IgD-negative memory B cell (primary cell): ENCODE measurements around the gene ZNF664. TPM values are rescaled to one million over a fixed set of nuclear protein-coding genes. Genes with fewer than 3 reads are reported as not detected.
A peak's percentile ranks its signal among the peaks of the same experiment; 100 is the strongest.

Source experiments
- H3K27ac Mint-ChIP-seq, 3 donors: one replicate each; pipeline ENCODE4 v1.8.0; 2020 to 2022; ENCODE audit warnings: mild to moderate bottlenecking in 3 of 3, mixed read lengths in 3 of 3, moderate library complexity in 1 of 3
- H3K27me3 Mint-ChIP-seq: one replicate; pipeline ENCODE4 v1.8.0; 2021; ENCODE audit warnings: mixed read lengths
- H3K36me3 Mint-ChIP-seq: one replicate; pipeline ENCODE4 v1.8.0; 2020; ENCODE audit warnings: mild to moderate bottlenecking, mixed read lengths
- H3K4me1 Mint-ChIP-seq, 3 donors: one replicate each; pipeline ENCODE4 v1.8.0; 2020 to 2022; ENCODE audit warnings: mixed read lengths in 3 of 3, mild to moderate bottlenecking in 1 of 3
- H3K4me3 Mint-ChIP-seq, 4 donors: one replicate each; pipeline ENCODE4 v1.8.0; 2020 to 2022; ENCODE audit warnings: mild to moderate bottlenecking in 4 of 4, mixed read lengths in 4 of 4, moderate library complexity in 3 of 4
- H3K9me3 Mint-ChIP-seq, 3 donors: one replicate each; pipeline ENCODE4 v1.8.0; 2020 to 2021; ENCODE audit warnings: mixed read lengths in 3 of 3, mild to moderate bottlenecking in 1 of 3
- polyA plus RNA-seq: library from polyadenylated mRNA; unstranded; fragments of 300-500 nt; fragmentation: Illumina TruSeq; gene quantifications from one replicate; pipeline ENCODE4 v1.2.3, GENCODE V29; 2021

Gene ZNF664
- polyA plus RNA-seq, 1 donor from 2014 or later = 10.3 TPM

DNA sequence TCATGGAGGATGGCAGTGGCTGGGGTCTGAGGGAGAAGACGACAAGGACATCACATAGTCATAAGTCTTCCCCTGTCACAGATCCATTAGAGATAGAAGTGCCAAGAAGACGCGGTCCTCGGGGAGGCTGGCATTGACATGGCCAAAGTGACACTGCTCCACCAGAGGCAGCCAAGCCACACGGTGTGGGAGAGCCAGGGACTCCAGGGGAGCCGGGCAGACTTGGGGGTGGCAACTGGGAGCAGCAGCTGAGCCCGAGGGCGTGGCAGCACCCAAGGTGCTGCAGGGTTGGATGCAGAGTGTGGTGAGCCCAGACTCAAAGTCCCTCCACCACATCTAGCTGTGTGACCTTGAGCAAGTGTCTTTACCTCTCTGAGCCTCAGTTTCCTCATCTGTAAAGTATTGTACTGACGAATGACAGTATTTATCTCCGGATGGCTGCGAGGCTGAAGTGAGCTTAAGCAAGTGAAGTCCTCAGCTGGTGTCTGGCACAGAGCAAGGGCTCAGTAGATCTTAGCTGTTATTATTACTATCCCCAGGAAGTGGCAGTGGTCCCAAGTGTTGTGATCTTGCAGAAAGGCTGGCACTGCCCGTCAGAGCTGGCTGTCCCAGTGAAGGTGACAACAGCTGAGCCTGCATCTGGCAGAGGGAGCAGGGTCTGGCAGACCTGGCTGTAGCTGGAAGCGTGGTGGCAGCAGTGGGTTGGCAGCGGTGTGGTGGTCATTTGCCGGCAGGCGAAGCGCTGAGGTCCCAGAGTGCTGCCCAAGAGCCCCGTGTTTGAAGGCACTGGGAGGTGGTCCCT lies 54.9 kb downstream of the ZNF664 start:
- H3K36me3 Mint-ChIP-seq = peaks cover 3% of the 10 kb centered on the region
- H3K4me1 Mint-ChIP-seq = peaks cover 0 to 4% (median 0%) of the 10 kb centered on the region in 3 donors
- no peak overlapping the region for H3K4me3 Mint-ChIP-seq
- peak overlapping the region in 1 of 3 donors; percentile 57 for H3K27ac Mint-ChIP-seq
- H3K27me3 Mint-ChIP-seq = peaks cover 6% of the 10 kb centered on the region
- no peaks in the 10 kb centered on the region for H3K9me3 Mint-ChIP-seq

DNA sequence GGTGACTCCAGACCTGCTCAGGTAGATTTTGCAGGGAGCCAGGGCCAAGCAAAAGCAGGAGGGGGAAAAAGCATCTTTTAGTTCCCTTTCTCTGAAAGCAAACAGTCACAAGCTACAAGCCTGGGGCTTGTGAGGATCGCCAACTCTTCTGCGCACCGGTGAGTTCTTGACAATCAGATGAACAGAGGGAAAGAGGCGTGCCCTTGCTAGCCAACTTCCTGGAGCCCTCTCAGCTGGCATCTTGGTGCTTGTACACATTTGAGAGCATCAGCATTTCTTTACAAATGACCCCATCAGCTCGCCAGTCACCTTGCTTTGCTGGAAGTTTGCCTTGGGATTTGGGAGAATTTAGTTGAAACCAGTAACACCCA lies 55.5 kb downstream of the ZNF664 start:
- peaks cover 3% of the 10 kb centered on the region for H3K36me3 Mint-ChIP-seq
- peaks cover 0 to 4% (median 0%) of the 10 kb centered on the region in 3 donors for H3K4me1 Mint-ChIP-seq
- peak overlapping the region in 1 of 3 donors; percentile 57 for H3K27ac Mint-ChIP-seq
- peaks cover 6% of the 10 kb centered on the region for H3K27me3 Mint-ChIP-seq
- H3K9me3 Mint-ChIP-seq = no peaks in the 10 kb centered on the region
- H3K4me3 Mint-ChIP-seq = no peak overlapping the region

DNA sequence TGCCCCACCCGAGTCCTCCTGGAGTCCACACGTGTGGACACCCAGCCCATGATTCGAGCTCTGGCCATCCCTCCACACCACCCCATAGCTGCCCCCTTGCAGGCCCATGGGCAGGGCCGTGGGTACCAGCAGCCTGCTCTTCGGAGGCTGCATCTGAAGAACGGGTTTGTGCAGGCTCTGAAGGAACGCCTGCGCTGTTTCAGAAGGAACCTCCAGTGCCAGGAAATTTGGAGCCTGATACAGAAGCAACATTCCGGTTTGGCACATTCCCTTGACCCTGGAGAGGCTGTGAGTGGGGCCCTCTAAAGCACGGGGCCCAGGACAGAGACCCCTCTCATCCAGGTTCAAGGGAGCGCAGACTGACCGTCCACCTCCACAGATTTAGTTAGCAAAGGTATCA lies 57.0 kb downstream of the ZNF664 start:
- Mint-ChIP-seq H3K4me1 (peaks cover 0 to 4% (median 0%) of the 10 kb centered on the region in 3 donors), H3K27ac (no peak overlapping the region), H3K27me3 (peaks cover 6% of the 10 kb centered on the region), H3K4me3 (no peak overlapping the region), H3K36me3 (peaks cover 3% of the 10 kb centered on the region), H3K9me3 (no peaks in the 10 kb centered on the region)

DNA sequence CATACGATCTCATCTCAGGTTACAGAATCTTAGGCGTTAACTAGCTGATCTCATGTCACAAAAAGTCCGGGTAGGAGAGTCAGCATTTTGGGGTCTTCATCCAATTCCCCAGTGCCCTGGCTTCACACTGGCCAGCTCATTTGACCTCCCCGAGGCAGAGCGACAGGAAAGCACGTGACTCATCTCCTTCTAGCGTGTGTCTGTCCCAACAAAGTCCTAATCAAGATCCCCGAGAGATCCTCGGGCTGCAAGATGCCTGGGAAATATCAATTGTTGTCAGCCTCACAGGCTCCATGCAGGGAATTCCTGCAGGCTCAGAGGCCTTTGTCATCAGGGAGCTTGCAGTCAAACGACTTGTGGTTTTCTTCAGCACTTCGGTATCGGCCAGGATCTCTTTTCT lies 57.5 kb downstream of the ZNF664 start:
- H3K36me3 Mint-ChIP-seq = peaks cover 3% of the 10 kb centered on the region
- H3K27ac Mint-ChIP-seq = no peak overlapping the region

DNA sequence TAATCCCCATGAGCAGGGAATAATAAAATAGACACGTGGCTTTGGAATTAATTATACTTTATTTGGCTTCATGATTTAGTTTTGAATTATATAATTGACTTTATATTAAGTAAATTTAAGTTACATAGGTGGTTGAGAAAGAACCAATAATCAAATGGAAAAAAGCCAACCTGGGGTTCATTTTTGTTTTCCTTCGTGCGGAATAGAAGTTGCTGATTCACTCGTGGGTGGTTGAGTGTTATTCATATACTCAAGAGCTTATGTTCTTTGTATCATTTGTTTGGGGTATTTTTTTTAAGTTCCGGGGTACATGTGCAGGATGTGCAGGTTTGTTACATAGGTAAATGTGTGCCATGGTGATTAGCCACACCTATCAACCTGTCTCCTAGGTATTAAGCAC lies 58.0 kb downstream of the ZNF664 start:
- Mint-ChIP-seq H3K36me3 (peaks cover 3% of the 10 kb centered on the region), H3K27ac (peak overlapping the region in 1 of 3 donors; percentile 33), H3K27me3 (peaks cover 6% of the 10 kb centered on the region), H3K9me3 (no peaks in the 10 kb centered on the region), H3K4me1 (peaks cover 0 to 4% (median 0%) of the 10 kb centered on the region in 3 donors), H3K4me3 (no peak overlapping the region)

More for the DNA sequence above, 57.5 kb downstream of the ZNF664 start:
- Mint-ChIP-seq H3K4me1 (peaks cover 0 to 4% (median 0%) of the 10 kb centered on the region in 3 donors), H3K9me3 (no peaks in the 10 kb centered on the region), H3K27me3 (peaks cover 6% of the 10 kb centered on the region), H3K4me3 (no peak overlapping the region)

DNA sequence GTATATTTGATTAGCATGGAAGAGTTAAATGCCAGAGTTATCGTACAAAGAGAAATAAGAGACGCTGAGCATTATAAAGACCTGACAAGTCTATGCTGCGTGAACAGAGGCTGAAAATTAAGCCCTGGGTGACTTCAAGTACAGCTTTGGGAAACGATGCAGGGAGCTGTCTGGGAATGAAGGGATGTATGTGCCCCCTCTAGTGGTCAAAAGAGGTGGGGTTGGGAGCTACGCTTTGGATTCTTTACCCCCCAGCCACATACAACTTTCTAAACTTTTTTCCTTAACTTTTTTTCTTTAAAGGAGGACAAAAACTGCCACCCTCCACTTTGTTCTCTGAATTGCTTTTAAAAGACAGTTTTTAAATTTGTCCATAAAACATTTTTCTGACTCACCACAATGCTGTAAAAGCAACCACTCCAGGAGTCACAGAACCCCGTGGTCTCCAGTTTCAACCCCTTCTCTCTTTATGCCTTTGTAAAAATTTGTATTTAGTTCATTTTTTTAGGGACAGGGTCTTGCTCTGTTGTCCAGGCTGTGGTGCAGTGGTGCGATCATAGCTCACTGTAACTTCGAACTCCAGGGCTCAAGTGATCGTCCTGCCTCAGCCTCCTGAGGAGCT lies 59.4 kb downstream of the ZNF664 start:
- peaks cover 0 to 4% (median 2%) of the 10 kb centered on the region in 3 donors for H3K4me1 Mint-ChIP-seq
- no peak overlapping the region for H3K27ac Mint-ChIP-seq
- H3K9me3 Mint-ChIP-seq = no peaks in the 10 kb centered on the region
- H3K36me3 Mint-ChIP-seq = peaks cover 2% of the 10 kb centered on the region
- H3K27me3 Mint-ChIP-seq = peaks cover 8% of the 10 kb centered on the region
- H3K4me3 Mint-ChIP-seq = no peak overlapping the region

DNA sequence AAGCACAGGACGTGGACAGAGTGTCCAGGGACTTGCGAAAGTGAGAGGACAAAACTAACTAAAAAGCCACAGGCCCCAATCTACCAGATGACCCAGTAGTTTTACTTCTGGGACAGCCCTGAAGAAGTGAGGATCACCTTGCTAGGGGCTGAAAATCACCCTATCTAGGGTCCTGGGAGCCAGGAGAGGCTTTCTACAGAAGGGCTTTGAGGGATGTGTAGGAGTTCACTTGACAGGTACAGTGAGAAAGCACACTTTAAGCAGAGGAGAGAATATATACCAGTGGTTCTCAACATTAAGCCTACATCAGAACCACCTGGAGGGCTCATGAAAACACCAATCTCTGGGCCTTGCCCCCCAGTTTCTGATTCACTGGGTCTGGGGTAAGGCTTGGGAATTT lies 60.8 kb downstream of the ZNF664 start:
- Mint-ChIP-seq H3K9me3 (no peaks in the 10 kb centered on the region), H3K4me1 (peaks cover 0 to 4% (median 0%) of the 10 kb centered on the region in 3 donors), H3K27ac (peak overlapping the region in 1 of 3 donors; percentile 58), H3K27me3 (peaks cover 4% of the 10 kb centered on the region), H3K36me3 (no peaks in the 10 kb centered on the region), H3K4me3 (no peak overlapping the region)

DNA sequence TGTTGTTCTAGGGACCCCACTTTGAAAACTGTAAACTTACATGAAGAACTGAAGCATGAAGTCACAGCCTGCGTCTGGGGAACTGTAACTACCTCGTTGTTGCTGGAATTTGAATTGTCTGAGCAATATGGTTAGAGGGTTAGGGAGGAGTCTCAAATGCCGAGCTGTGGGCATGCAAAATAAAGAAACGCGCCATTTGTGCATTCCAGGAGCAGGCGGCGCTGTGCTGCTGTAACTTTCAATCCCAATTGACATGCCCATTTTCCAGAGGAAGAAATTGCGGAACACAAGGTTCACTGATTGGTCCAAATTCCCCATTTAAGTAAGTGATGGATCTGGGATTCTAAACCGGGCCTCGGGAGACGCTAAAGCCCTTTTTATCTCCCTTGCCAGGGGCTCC lies 61.3 kb downstream of the ZNF664 start:
- H3K27ac Mint-ChIP-seq = no peak overlapping the region
- H3K27me3 Mint-ChIP-seq = peaks cover 4% of the 10 kb centered on the region
- H3K4me3 Mint-ChIP-seq = no peak overlapping the region
- peaks cover 0 to 4% (median 0%) of the 10 kb centered on the region in 3 donors for H3K4me1 Mint-ChIP-seq
- H3K9me3 Mint-ChIP-seq = no peaks in the 10 kb centered on the region
- no peaks in the 10 kb centered on the region for H3K36me3 Mint-ChIP-seq

DNA sequence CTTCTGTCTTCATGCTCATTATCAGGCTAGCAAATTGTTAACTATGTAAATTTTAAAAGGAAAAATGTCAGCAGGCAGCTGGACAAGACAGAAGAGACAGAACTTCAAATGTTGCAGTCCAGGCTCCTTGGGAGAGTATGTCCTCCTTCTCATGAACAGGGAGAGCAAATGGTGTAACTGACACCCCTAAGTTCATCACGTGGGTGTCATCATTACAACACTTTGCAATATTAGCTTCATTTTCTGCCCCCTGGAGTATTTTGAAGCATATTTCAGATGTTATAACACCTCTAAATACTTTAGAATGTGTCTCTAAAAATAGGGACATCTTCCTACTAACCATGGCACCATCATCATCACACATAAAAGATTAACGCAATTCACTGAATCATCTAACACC lies 62.1 kb downstream of the ZNF664 start:
- Mint-ChIP-seq H3K27me3 (peaks cover 4% of the 10 kb centered on the region), H3K9me3 (no peaks in the 10 kb centered on the region), H3K36me3 (no peaks in the 10 kb centered on the region), H3K4me3 (no peak overlapping the region), H3K4me1 (peaks cover 0 to 4% (median 0%) of the 10 kb centered on the region in 3 donors), H3K27ac (no peak overlapping the region)

DNA sequence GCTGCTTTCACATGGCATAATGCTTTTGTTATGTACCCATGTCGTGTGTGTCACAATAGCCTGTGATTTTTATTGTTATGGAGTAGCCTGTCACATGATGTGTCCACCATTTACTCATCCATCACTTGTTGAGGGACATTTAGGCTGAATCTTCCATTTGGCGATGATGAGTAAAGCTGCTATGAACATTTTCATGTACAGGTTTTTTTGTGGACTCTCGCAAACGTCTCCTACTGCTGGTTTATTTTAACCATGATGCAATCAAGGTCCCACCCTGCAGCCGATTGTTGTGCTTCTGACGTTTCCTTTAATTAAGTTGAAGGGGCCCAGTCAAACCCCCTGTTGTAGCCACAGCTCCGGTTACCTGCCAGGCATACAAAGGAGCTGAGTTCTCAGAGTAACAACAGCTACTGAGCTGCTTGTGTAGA lies 63.2 kb downstream of the ZNF664 start:
- peaks cover 0 to 4% (median 0%) of the 10 kb centered on the region in 3 donors for H3K4me1 Mint-ChIP-seq
- no peaks in the 10 kb centered on the region for H3K36me3 Mint-ChIP-seq
- H3K27ac Mint-ChIP-seq = peak overlapping the region in 1 of 3 donors; percentile 36
- no peaks in the 10 kb centered on the region for H3K9me3 Mint-ChIP-seq
- no peak overlapping the region for H3K4me3 Mint-ChIP-seq
- H3K27me3 Mint-ChIP-seq = peaks cover 4% of the 10 kb centered on the region

DNA sequence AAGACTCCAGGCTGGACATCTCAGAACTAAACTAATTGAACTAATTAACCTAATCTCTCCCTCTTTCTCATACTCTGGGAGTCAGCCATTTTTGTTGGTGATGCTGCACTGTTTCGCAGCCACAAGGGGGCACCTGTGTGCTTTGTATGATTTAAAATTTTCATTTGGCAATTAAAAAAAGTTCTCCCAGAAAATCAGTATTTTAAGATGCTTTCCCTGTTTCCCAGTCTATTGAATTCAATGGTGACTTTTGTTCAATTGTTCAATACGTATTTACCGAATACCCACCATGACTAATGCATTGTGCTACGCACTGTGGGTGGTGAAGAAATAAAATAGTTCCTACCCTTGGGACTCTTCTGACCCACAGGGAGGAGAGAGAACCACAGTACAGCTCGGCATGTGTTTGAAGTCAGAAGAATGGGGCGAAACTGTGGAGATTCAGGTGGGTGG lies 63.7 kb downstream of the ZNF664 start:
- H3K36me3 Mint-ChIP-seq = no peaks in the 10 kb centered on the region
- no peak overlapping the region for H3K4me3 Mint-ChIP-seq
- no peaks in the 10 kb centered on the region for H3K9me3 Mint-ChIP-seq
- peaks cover 4% of the 10 kb centered on the region for H3K27me3 Mint-ChIP-seq
- H3K27ac Mint-ChIP-seq = no peak overlapping the region
- peaks cover 0 to 4% (median 0%) of the 10 kb centered on the region in 3 donors for H3K4me1 Mint-ChIP-seq

DNA sequence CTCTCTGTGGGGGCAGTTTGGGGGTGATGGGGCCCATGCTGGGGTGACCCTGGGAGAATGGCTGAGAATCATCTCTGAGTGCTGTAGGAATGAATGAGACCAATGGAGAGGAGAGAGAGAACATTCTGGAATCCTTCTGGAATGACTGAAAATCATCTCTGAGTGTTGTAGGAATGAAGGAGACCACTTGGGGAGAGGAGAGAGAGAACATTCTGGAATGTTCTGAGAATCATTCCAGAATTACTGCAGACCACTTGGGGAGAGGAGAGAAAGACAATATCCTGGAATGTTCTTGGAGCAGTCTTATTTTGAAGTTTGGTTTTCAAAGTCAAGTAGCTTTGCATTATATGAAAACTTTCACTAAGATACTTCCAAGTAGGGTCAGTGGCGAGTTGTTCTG lies 64.3 kb downstream of the ZNF664 start:
- Mint-ChIP-seq H3K36me3 (no peaks in the 10 kb centered on the region), H3K27me3 (peaks cover 4% of the 10 kb centered on the region), H3K4me1 (peaks cover 0 to 4% (median 0%) of the 10 kb centered on the region in 3 donors), H3K4me3 (no peak overlapping the region), H3K9me3 (no peaks in the 10 kb centered on the region), H3K27ac (no peak overlapping the region)

DNA sequence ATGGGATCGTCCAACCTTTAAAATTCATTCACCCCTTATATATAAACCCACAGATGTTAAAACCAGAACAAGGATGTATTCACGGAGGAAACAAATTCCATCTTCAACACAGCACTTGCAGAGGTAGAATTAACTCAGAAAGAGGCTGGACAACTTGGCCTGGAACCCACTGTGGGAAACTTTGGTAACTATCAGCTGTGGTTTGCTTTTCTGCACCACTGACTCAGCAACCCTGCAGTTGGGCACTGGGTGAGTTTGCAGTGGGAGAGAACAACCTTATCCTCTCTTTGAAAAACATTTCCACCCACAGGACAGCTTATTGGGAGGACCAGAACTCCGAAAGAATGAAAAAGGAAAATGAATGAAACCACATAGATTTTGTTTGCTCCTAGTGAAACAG lies 66.3 kb downstream of the ZNF664 start:
- Mint-ChIP-seq H3K27me3 (peaks cover 4% of the 10 kb centered on the region), H3K9me3 (no peaks in the 10 kb centered on the region), H3K4me1 (peaks cover 0 to 4% (median 0%) of the 10 kb centered on the region in 3 donors), H3K27ac (no peak overlapping the region), H3K4me3 (no peak overlapping the region), H3K36me3 (no peaks in the 10 kb centered on the region)

DNA sequence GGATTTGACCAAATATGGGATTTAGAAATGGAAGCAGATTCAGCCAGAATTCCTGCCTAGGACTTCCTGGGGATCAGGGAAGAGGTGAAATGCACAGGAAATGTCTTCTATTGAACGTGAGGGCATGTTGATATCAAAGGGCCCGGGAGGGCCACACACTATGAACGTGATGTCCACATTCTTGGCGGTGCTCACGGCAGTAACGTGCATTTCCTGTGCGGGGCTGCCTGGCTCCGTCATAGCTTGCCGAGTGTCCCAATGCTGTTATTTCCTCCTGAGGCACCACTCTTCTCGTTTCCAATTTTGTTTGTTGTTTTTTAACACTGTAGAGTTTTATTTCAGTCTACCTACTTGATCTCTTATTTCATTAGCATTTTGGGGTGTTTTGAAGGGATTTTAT lies 67.3 kb downstream of the ZNF664 start:
- Mint-ChIP-seq H3K27me3 (peaks cover 4% of the 10 kb centered on the region), H3K4me3 (no peak overlapping the region), H3K36me3 (no peaks in the 10 kb centered on the region), H3K4me1 (peaks cover 0 to 4% (median 0%) of the 10 kb centered on the region in 3 donors), H3K9me3 (no peaks in the 10 kb centered on the region), H3K27ac (no peak overlapping the region)

DNA sequence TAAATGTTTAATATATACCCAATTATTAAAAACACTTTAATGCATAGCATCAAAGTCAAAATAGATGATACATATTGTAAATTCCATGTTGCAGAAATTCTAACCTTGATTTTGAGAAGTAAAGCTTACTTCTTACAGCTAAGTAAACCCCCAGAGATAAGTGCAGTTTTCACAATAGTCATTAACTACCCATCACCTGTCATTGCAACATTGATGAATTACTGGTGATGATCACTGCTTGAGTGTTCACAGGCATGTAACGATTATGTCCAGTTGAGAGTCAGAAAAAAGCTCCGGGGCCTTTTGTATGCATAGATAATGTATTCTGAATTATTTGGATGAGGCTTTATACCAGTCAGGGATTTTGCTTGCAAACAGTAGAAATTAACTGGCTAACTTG lies 67.7 kb downstream of the ZNF664 start:
- Mint-ChIP-seq H3K27ac (no peak overlapping the region), H3K9me3 (no peaks in the 10 kb centered on the region), H3K4me1 (peaks cover 0 to 4% (median 0%) of the 10 kb centered on the region in 3 donors), H3K36me3 (no peaks in the 10 kb centered on the region), H3K27me3 (peaks cover 4% of the 10 kb centered on the region), H3K4me3 (no peak overlapping the region)
